M059J (cell line): ENCODE measurements around the gene COL28A1. TPM values are rescaled to one million over a fixed set of nuclear protein-coding genes. Genes with fewer than 3 reads are reported as not detected.
A peak's percentile ranks its signal among the peaks of the same experiment; 100 is the strongest.
"Not testable (repeated sequence)": the region's sequence is repeated elsewhere in the genome, so short reads cannot be mapped to it uniquely, and the experiment has no call there.

Source experiments
- DNase-seq: peaks from one replicate; pipeline ENCODE4 v3.0.0-alpha.2; 2012; ENCODE audit warnings: low read depth
- total RNA-seq: library from RNA; depleted of rRNA; stranded (reverse); fragments of >200 nt; shearing (Covaris generic); gene quantifications from 2 replicates; pipeline ENCODE4 v1.2.3, GENCODE V29; 2014

Gene COL28A1
- total RNA-seq, 1 experiment from 2014 or later, result not detected

GRCh38 chr7:7561591-7561990, 25.9 kb upstream of the COL28A1 start:
- DNase-seq, result not testable (repeated sequence)

GRCh38 chr7:7557252-7557651, 21.6 kb upstream of the COL28A1 start:
- DNase-seq, result no peak

- DNase-seq, result no peak
Observed at GRCh38 chr7:7556852-7557251, 21.2 kb upstream of the COL28A1 start.

GRCh38 chr7:7554649-7555575, 19.2 kb upstream of the COL28A1 start:
- DNase-seq, result peak; percentile 85

- peak; percentile 94 for DNase-seq
Observed at GRCh38 chr7:7554021-7554432, 18.4 kb upstream of the COL28A1 start.

GRCh38 chr7:7553386-7553785, 17.7 kb upstream of the COL28A1 start:
- DNase-seq, result peak; percentile 25

GRCh38 chr7:7552199-7552598, 16.5 kb upstream of the COL28A1 start:
- DNase-seq, result no peak

GRCh38 chr7:7550663-7551062, 15.0 kb upstream of the COL28A1 start:
- no peak for DNase-seq

GRCh38 chr7:7548407-7548806, 12.7 kb upstream of the COL28A1 start:
- DNase-seq, result no peak

- no peak for DNase-seq
Observed at GRCh38 chr7:7542251-7542835, 6.7 kb upstream of the COL28A1 start.

GRCh38 chr7:7539711-7540110, 4.0 kb upstream of the COL28A1 start:
- DNase-seq, result no peak

- no peak for DNase-seq
Observed at GRCh38 chr7:7539152-7539551, 3.5 kb upstream of the COL28A1 start.

- no peak for DNase-seq
Observed at GRCh38 chr7:7537711-7538110, 2.0 kb upstream of the COL28A1 start.

- DNase-seq, result no peak
Observed at GRCh38 chr7:7536396-7537019, 835 bp upstream of the COL28A1 start.

- DNase-seq, result no peak
Observed at GRCh38 chr7:7533831-7534430, 1.7 kb downstream of the COL28A1 start.

- DNase-seq, result no peak
Observed at GRCh38 chr7:7529328-7529727, 6.3 kb downstream of the COL28A1 start.

GRCh38 chr7:7527047-7527446, 8.6 kb downstream of the COL28A1 start:
- no peak for DNase-seq

GRCh38 chr7:7526006-7526405, 9.7 kb downstream of the COL28A1 start:
- DNase-seq, result no peak

- no peak for DNase-seq
Observed at GRCh38 chr7:7524121-7524520, 11.6 kb downstream of the COL28A1 start.

GRCh38 chr7:7522421-7522820, 13.3 kb downstream of the COL28A1 start:
- DNase-seq, result peak; percentile 3

- DNase-seq, result peak; percentile 12
Observed at GRCh38 chr7:7521259-7521658, 14.4 kb downstream of the COL28A1 start.

GRCh38 chr7:7519528-7519927, 16.1 kb downstream of the COL28A1 start:
- DNase-seq, result no peak
